BJ (cell line): ENCODE results near the gene UNC5A. TPM values are rescaled to one million over a fixed set of nuclear protein-coding genes. Genes with fewer than 3 reads are reported as not detected.

Source experiments
- CTCF ChIA-PET: fragments of 350-600 bp; formaldehyde crosslinking; extraction: SDS; loops from one replicate; lab custom pipeline; 2021; ENCODE audit warnings: antibody characterized with exemption, inconsistent platforms; lab: Yijun Ruan, JAX
- POLR2A ChIA-PET: fragments of 300-600 bp; sonication (Branson Sonifier 250); formaldehyde crosslinking; extraction: SDS; loops from one replicate; lab custom pipeline; 2021; ENCODE audit warnings: antibody characterized with exemption; lab: Charles Lee
- DNase-seq: peaks from one replicate; pipeline ENCODE4 v3.0.0-alpha.2; 2011; ENCODE audit warnings: low read depth
- H3K27me3 ChIP-seq: 2 replicates; pipeline ENCODE4 v1.6.0; 2011; ENCODE audit warnings: low read length; ENCODE audit not compliant: control insufficient read depth, insufficient read depth
- H3K36me3 ChIP-seq: 2 replicates; pipeline ENCODE4 v1.5.1; 2011; ENCODE audit warnings: low read length; ENCODE audit not compliant: control insufficient read depth, insufficient read depth
- H3K4me3 ChIP-seq: 2 replicates; pipeline ENCODE4 v1.5.1; 2011; ENCODE audit warnings: low read depth, mild to moderate bottlenecking, control low read depth, low read length
- polyA plus RNA-seq: library from polyadenylated mRNA; depleted of rRNA; stranded (reverse); fragments of >200 nt; gene quantifications from 2 replicates; pipeline ENCODE4 v1.2.3, GENCODE V29; 2011
- TF ChIP-seq, protein P1 (sequence below): IDR thresholded peaks from 2 replicates; pipeline ENCODE4 v1.5.1; 2011; ENCODE audit warnings: low read depth, mild to moderate bottlenecking, control low read depth, inconsistent platforms, low read length, moderate library complexity; ENCODE audit not compliant: insufficient read depth

The UNC5A gene
- polyA plus RNA-seq, 1 experiment, result not detected

DNA sequence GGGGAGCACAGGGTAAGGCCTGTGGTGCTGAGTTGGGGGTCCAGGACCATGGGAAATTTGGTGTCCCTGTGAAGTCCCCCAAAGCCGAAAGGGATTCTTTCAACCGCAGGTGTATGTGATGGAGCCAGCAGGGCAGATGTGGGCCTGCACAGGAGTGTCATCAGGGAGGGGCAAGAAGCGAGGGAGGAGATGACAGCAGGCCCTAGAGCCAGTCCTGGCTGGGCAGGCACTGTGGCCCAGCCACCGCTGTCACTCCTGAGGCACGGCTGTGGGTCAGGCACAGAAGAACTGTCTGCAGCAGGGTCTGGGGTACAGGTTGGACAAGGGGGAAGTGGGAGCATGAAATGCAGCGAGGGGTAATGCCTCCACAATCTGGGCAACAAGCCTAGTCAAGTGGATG, 83.9 kb downstream of the UNC5A start:
- TF ChIP-seq, protein P1, sequence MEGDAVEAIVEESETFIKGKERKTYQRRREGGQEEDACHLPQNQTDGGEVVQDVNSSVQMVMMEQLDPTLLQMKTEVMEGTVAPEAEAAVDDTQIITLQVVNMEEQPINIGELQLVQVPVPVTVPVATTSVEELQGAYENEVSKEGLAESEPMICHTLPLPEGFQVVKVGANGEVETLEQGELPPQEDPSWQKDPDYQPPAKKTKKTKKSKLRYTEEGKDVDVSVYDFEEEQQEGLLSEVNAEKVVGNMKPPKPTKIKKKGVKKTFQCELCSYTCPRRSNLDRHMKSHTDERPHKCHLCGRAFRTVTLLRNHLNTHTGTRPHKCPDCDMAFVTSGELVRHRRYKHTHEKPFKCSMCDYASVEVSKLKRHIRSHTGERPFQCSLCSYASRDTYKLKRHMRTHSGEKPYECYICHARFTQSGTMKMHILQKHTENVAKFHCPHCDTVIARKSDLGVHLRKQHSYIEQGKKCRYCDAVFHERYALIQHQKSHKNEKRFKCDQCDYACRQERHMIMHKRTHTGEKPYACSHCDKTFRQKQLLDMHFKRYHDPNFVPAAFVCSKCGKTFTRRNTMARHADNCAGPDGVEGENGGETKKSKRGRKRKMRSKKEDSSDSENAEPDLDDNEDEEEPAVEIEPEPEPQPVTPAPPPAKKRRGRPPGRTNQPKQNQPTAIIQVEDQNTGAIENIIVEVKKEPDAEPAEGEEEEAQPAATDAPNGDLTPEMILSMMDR, result no peak
- H3K36me3 ChIP-seq, result no peaks in the 10 kb centered on the region
- H3K27me3 ChIP-seq, result peaks cover 10% of the 10 kb centered on the region
- no peak overlapping the region for H3K4me3 ChIP-seq
- ChIA-PET CTCF (interaction anchor here (1.0 kb wide), 1 partner anchor 20 kb away, joined by 3 read pairs; no protein-coding TSS in a partner anchor), POLR2A (no interaction called here)
- no peak for DNase-seq

DNA sequence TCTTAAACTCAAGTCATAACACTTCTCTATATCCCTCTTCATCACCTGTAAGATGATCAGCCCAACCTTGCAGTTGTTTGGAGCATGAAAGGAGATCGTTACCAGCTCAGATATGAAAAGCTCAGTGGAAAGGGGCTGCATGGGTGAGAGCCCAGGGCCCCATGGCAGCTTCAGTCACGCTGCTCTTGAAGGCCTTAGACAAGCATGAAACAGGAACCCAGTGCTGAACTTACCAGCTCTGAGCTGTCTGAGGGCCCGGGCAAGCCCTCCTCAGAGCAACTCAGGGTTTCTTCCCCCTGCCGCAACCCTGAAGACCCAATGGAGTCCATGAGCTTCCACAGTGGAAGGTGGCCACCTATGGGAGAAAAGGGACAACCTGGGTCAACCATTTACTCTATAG, 85.5 kb downstream of the UNC5A start:
- DNase-seq, result no peak
- Histone ChIP-seq H3K36me3 (no peaks in the 10 kb centered on the region), H3K27me3 (peaks cover 9% of the 10 kb centered on the region), H3K4me3 (no peak overlapping the region)
- TF ChIP-seq, protein P1, result no peak
- CTCF ChIA-PET, result interaction anchor here (0.7 kb wide), 1 partner anchor 10 kb away, joined by 3 read pairs; no protein-coding TSS in a partner anchor
- POLR2A ChIA-PET, result no interaction called here

DNA sequence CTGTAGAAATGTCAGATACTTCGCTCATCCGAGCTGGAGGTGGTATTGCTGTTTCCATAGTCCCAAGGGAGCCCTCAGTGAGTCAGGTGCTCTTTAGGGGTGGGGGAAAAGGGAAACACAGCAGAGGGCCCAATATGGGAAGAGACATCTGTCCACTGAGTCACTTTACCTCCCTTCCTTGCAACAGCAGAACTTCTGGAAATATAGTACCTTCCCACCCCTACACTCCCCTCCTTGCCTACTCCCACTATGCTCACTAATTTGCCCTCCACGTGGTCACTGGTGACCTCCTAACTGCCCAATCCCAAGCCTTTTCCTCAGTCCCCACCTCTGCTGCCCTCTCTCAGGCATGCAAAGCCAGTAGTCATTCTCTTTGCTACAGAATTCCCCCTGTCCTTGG, 86.9 kb downstream of the UNC5A start:
- ChIA-PET CTCF (no interaction called here), POLR2A (no interaction called here)
- no peaks in the 10 kb centered on the region; the same call in none of the 2 replicates for H3K27me3 ChIP-seq
- no peak overlapping the region for H3K4me3 ChIP-seq
- no peak for DNase-seq
- TF ChIP-seq, protein P1, result no peak
- H3K36me3 ChIP-seq, result no peaks in the 10 kb centered on the region; the same call in 1 of the 2 replicates

- TF ChIP-seq, protein P1, result no peak
- POLR2A ChIA-PET, result no interaction called here
- H3K27me3 ChIP-seq, result no peaks in the 10 kb centered on the region; the same call in none of the 2 replicates
- CTCF ChIA-PET, result interaction anchor here (0.6 to 2.5 kb wide), 4 partner anchors 8 to 499 kb away, joined by 3 to 7 read pairs (median 3); no protein-coding TSS in a partner anchor
- no peak for DNase-seq
- peaks cover 1% of the 10 kb centered on the region for H3K36me3 ChIP-seq
- H3K4me3 ChIP-seq, result no peak within 1 kb of the TSS
Measured at GRCh38 chr5:176899296-176899891, 89.0 kb downstream of the UNC5A start, which contains the start of gene HK3. Gene HK3 (minus strand): TSS chr5:176899346. CDS start chr5:176896159, 3,187 bp downstream.

DNA sequence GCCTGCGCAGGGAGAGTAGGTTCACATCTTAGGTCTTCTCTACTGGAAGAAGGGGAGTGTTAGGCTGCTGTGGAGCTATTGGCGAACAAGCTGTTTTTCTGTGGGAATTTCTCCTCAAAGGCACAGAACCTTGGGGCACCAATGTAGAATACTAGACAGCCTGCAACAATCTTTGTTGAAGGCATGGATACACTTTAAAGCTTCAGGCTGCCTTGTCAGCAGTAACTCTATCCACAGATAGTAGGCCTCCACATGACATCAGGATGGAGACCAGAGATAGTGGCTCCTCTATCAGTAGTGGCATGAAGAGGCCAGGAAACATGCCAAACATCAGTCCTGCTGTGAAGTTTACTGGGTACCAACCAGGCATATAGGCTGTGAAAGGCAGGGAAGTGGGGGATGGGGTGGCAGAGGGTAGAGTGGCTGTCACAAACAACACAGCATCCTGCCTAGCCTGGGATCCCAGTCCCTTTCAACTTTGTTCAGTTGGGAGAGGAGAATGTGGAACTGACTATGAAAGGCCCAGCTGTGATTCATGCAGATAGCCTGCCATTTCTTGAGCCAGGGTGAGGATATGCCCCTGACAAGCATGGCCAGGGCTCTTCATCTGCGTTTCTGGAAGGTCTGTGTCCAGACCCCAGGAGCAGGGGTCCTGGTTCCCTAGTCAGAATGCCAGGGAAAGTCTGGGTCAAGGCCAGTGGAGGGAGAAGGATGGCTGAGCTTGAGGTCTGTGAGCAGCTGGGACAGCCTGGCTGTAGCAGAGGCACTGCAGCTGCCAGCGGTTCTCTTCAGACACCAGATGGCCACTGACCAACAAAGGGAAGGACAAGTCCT, 89.8 kb downstream of the UNC5A start:
- POLR2A ChIA-PET, result no interaction called here
- no peak overlapping the region for H3K4me3 ChIP-seq
- H3K27me3 ChIP-seq, result no peaks in the 10 kb centered on the region; the same call in none of the 2 replicates
- H3K36me3 ChIP-seq, result peaks cover 3% of the 10 kb centered on the region
- CTCF ChIA-PET, result interaction anchor here (0.8 to 2.5 kb wide), 5 partner anchors 9 to 242 kb away, joined by 3 to 7 read pairs (median 3); no protein-coding TSS in a partner anchor
- DNase-seq, result no peak
- TF ChIP-seq, protein P1, result no peak
